HEK293 (cell line): ENCODE data around the gene YIF1B.
A peak's percentile ranks its signal among the peaks of the same experiment; 100 is the strongest.

Experiments used
- CTCF ChIA-PET: fragments of 350-600 bp; formaldehyde crosslinking; extraction: SDS; loops from one replicate; lab custom pipeline; 2021; ENCODE audit warnings: antibody characterized with exemption; lab: Yijun Ruan, JAX
- POLR2A ChIA-PET: fragments of 300-600 bp; formaldehyde crosslinking; extraction: SDS; loops from one replicate; lab custom pipeline; 2020; ENCODE audit warnings: antibody characterized with exemption, inconsistent platforms; lab: Yijun Ruan, JAX
- H3K27ac ChIP-seq: fragments of 200-500 bp; sonication (Bioruptor generic); 2 replicates; pipeline ENCODE4 v1.5.1; 2014; ENCODE audit warnings: low read depth, low read length, control low read depth, inconsistent platforms; ENCODE audit errors: extremely low read depth
- H3K36me3 ChIP-seq, 2 experiments: fragments of 200-500 bp in 1 of 2; sonication (Bioruptor generic) in 1 of 2; 1 replicate in 1 of 2; 2 replicates in 1 of 2; pipeline ENCODE4 v1.5.1; 2014 to 2017; ENCODE audit warnings: inconsistent platforms in 2 of 2, low read length in 2 of 2; ENCODE audit not compliant: control insufficient read depth in 2 of 2, insufficient read depth in 1 of 2
- H3K4me1 ChIP-seq: fragments of 200-500 bp; sonication (Bioruptor generic); 2 replicates; pipeline ENCODE4 v1.5.1; 2014; ENCODE audit warnings: mild to moderate bottlenecking, low read length, inconsistent platforms; ENCODE audit not compliant: control insufficient read depth, insufficient read depth
- H3K4me3 ChIP-seq: 2 replicates; pipeline ENCODE4 v1.5.1; 2011; ENCODE audit warnings: low read depth, mild to moderate bottlenecking, control low read depth, low read length, moderate library complexity
- H3K9me3 ChIP-seq: fragments of 200-500 bp; sonication (Bioruptor generic); 2 replicates; pipeline ENCODE4 v1.5.1; 2014; ENCODE audit warnings: low read depth, low read length, inconsistent platforms; ENCODE audit not compliant: control insufficient read depth, insufficient read depth
- BCL11B ChIP-seq: fragments of 450-650 bp; formaldehyde crosslinking; IDR thresholded peaks from 2 replicates; pipeline ENCODE4 v1.5.1; 2016; ENCODE audit warnings: low read depth, missing biosample characterization, missing genetic modification characterization
- WT1 ChIP-seq: fragments of 450-650 bp; formaldehyde crosslinking; IDR thresholded peaks from 2 replicates; pipeline ENCODE4 v1.5.1; 2016; ENCODE audit warnings: missing biosample characterization, missing genetic modification characterization
- ZBTB21 ChIP-seq: fragments of 450-650 bp; formaldehyde crosslinking; IDR thresholded peaks from 2 replicates; pipeline ENCODE4 v1.5.1; 2017; ENCODE audit warnings: missing biosample characterization, missing genetic modification characterization
- ZFHX2 ChIP-seq: fragments of 450-650 bp; formaldehyde crosslinking; conservative IDR thresholded peaks from 2 replicates; pipeline ENCODE4 v1.5.1; 2016; ENCODE audit warnings: missing biosample characterization, missing genetic modification characterization
- ZNF350 ChIP-seq: fragments of 450-650 bp; formaldehyde crosslinking; IDR thresholded peaks from 2 replicates; pipeline ENCODE4 v1.5.0; 2017; ENCODE audit warnings: missing biosample characterization, mild to moderate bottlenecking, missing genetic modification characterization
- ZNF366 ChIP-seq: fragments of 450-650 bp; formaldehyde crosslinking; conservative IDR thresholded peaks from 2 replicates; pipeline ENCODE4 v1.5.1; 2016; ENCODE audit warnings: missing biosample characterization, missing genetic modification characterization
- ZNF426 ChIP-seq: fragments of 450-650 bp; formaldehyde crosslinking; IDR thresholded peaks from 2 replicates; pipeline ENCODE4 v1.5.1; 2017; ENCODE audit warnings: missing biosample characterization, missing genetic modification characterization, mild to moderate bottlenecking, inconsistent platforms, moderate library complexity
- ZNF549 ChIP-seq: fragments of 450-650 bp; IDR thresholded peaks from 2 replicates; pipeline ENCODE4 v1.5.1; 2018; ENCODE audit warnings: missing biosample characterization, missing genetic modification characterization, mild to moderate bottlenecking, inconsistent platforms, moderate library complexity
- ZNF600 ChIP-seq: fragments of 450-650 bp; formaldehyde crosslinking; IDR thresholded peaks from 2 replicates; pipeline ENCODE4 v1.5.1; 2016; ENCODE audit warnings: missing biosample characterization, missing genetic modification characterization
- ZNF610 ChIP-seq: fragments of 450-650 bp; formaldehyde crosslinking; IDR thresholded peaks from 2 replicates; pipeline ENCODE4 v1.5.1; 2016; ENCODE audit warnings: missing biosample characterization, missing genetic modification characterization, borderline replicate concordance
- ZNF654 ChIP-seq: fragments of 450-650 bp; formaldehyde crosslinking; IDR thresholded peaks from 2 replicates; pipeline ENCODE4 v1.5.1; 2016; ENCODE audit warnings: low read depth, missing biosample characterization, missing genetic modification characterization
- TF ChIP-seq, protein P1 (sequence below): fragments of 450-650 bp; formaldehyde crosslinking; IDR thresholded peaks from 2 replicates; pipeline ENCODE4 v1.5.1; 2017; ENCODE audit warnings: missing biosample characterization, missing genetic modification characterization
- TF ChIP-seq, protein P2 (sequence below): fragments of 450-650 bp; IDR thresholded peaks from 2 replicates; pipeline ENCODE4 v1.5.1; 2018; ENCODE audit warnings: missing biosample characterization, mild to moderate bottlenecking, missing genetic modification characterization
- TF ChIP-seq, protein P3 (sequence below): fragments of 450-650 bp; formaldehyde crosslinking; IDR thresholded peaks from 2 replicates; pipeline ENCODE4 v1.5.1; 2016; ENCODE audit warnings: missing biosample characterization, missing genetic modification characterization
- TF ChIP-seq, protein P4 (sequence below): fragments of 450-650 bp; formaldehyde crosslinking; conservative IDR thresholded peaks from 2 replicates; pipeline ENCODE4 v1.5.1; 2016; ENCODE audit warnings: low read depth, missing biosample characterization, missing genetic modification characterization
- TF ChIP-seq, protein P5 (sequence below): fragments of 450-650 bp; formaldehyde crosslinking; IDR thresholded peaks from 2 replicates; pipeline ENCODE4 v1.5.1; 2016; ENCODE audit warnings: missing biosample characterization, missing genetic modification characterization

The YIF1B gene

DNA sequence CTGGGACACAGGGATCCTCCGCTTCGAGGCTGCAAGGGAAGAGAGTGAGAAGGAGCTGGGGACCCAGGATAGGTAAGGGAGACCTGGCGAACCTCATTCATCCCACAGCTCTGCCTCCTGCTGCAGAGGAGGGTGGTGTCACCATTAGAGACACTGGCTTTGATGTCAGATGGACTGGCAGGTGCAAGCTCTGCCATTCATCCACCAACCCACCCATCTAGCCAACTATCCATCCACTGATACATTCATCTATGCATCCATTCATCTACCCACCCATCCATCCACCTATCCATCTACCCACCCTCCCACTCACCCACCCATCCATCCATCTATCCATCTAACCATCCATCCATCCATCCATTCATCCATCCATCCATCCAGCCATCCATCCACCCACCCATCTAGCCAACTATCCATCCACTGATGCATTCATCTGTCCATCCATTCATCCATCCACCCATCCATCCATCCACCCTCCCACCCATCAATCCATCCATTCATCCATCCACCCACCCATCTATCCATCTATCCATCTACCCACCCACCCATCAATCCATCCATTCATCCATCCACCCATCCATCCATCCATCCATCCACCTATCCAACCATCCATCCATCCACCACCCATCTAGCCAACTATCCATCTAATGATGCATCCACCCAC, 6.0 kb downstream of the YIF1B start (continued):
- TF ChIP-seq ZBTB21 (tag by site-specific recombination) (no peak), BCL11B (no peak), ZFHX2 (tag by site-specific recombination) (0 out of 2 replicates have a peak, but pooled peaks have one; percentile 40), ZNF366 (tag by site-specific recombination) (peak; percentile 98), ZNF610 (tag by site-specific recombination) (no peak)
- TF ChIP-seq, protein P1, sequence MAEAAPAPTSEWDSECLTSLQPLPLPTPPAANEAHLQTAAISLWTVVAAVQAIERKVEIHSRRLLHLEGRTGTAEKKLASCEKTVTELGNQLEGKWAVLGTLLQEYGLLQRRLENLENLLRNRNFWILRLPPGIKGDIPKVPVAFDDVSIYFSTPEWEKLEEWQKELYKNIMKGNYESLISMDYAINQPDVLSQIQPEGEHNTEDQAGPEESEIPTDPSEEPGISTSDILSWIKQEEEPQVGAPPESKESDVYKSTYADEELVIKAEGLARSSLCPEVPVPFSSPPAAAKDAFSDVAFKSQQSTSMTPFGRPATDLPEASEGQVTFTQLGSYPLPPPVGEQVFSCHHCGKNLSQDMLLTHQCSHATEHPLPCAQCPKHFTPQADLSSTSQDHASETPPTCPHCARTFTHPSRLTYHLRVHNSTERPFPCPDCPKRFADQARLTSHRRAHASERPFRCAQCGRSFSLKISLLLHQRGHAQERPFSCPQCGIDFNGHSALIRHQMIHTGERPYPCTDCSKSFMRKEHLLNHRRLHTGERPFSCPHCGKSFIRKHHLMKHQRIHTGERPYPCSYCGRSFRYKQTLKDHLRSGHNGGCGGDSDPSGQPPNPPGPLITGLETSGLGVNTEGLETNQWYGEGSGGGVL (tag by site-specific recombination) = no peak
- TF ChIP-seq, protein P2, sequence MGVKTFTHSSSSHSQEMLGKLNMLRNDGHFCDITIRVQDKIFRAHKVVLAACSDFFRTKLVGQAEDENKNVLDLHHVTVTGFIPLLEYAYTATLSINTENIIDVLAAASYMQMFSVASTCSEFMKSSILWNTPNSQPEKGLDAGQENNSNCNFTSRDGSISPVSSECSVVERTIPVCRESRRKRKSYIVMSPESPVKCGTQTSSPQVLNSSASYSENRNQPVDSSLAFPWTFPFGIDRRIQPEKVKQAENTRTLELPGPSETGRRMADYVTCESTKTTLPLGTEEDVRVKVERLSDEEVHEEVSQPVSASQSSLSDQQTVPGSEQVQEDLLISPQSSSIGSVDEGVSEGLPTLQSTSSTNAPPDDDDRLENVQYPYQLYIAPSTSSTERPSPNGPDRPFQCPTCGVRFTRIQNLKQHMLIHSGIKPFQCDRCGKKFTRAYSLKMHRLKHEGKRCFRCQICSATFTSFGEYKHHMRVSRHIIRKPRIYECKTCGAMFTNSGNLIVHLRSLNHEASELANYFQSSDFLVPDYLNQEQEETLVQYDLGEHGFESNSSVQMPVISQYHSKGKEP (tag by site-specific recombination) = no peak

DNA sequence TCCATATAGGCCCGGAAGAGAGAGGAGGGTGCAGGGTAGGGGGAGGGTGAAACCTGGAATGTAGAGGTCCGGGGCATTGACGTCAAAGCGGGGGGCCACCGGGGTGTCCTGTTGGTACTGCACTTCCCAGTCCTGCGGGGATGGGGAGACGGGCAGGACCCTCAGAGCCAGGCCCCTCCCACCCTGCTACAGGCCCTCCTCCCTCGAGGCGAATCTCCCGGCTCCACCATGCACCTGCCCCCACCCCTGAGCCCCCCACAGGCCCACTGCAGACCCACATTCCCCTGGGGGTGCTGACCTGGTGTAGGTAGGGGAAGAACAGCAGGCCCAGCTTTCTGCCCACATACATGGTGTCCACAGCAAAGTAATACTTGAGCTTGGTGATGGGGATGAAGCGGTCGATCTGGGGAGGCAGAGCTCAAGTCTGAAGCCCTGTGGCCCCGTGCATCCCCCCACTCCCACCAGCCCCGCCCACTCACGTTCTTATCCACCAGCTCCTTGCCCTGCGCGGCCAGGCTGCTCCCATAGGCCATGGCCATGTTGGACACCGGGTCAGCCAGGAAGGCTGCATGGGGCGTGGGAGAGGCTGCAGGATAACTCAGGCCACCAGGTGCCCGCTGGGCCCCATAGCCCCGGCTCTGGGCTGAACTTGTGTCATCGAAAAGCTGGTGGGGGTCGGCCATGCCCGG, 6.7 kb downstream of the YIF1B start:
- Histone ChIP-seq H3K4me3 (no peak overlapping the region), H3K36me3 (peaks cover 13 to 20% of the 10 kb centered on the region in 2 experiments; a peak in 2 of 3 replicates), H3K9me3 (no peaks in the 10 kb centered on the region), H3K4me1 (peaks cover 11% of the 10 kb centered on the region), H3K27ac (no peak overlapping the region)
- TF ChIP-seq ZNF350 (tag by site-specific recombination) = no peak
- TF ChIP-seq ZFHX2 (tag by site-specific recombination) = peak; percentile 15; the same call in 1 of the 2 replicates
- POLR2A ChIA-PET = interaction anchor here (0.6 to 1.6 kb wide), 2 partner anchors 45 to 393 kb away, joined by 6 read pairs; partner anchors contain the start of gene SPINT2
- CTCF ChIA-PET = interaction anchor here (1.6 kb wide), 1 partner anchor 65 kb away, joined by 4 read pairs; no protein-coding TSS in a partner anchor

DNA sequence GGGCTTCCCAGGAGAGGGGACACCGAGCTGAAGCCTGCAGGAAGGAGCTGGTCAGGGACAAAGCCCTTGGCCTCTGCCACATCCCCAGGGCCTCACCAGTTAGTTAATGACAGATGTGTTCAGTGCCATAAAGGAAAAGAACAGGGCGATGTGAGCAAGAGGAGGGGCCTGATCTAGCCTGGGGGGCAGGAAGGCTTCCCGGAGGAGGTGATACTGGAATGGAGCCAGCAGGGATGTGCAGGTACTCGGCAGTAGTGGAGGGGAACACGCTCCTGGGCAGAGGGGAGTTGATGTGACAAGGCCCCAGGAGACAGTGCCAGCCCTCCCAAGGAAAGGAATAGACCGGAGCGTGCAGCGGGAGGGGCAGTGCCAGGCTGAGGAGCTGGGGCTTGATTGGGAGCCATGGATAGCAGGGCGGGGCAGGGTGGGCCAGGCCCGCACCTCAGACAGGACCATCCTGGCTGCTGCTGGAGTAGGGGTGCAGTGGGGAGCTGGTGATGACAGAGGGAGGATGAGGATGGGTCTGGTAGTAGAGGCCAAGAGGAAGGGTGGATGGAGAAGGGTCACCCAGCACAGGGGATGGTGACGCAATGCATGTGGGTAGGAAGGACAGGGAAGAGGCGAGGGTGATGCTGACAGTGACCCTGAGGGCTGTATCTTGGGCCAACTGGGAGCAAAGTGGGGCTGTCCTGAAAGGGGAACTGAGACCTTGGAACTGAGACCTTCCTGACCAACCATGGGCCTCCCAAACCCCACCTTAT, 7.6 kb downstream of the YIF1B start:
- POLR2A ChIA-PET = interaction anchor here (0.6 kb wide), 1 partner anchor 52 kb away, joined by 8 read pairs; no protein-coding TSS in a partner anchor
- no peak overlapping the region for H3K4me3 ChIP-seq
- CTCF ChIA-PET = no interaction called here
- no peaks in the 10 kb centered on the region for H3K9me3 ChIP-seq
- H3K4me1 ChIP-seq = peaks cover 11% of the 10 kb centered on the region
- H3K27ac ChIP-seq = no peak overlapping the region
- peaks cover 13 to 20% of the 10 kb centered on the region in 2 experiments; a peak in 2 of 3 replicates for H3K36me3 ChIP-seq
- TF ChIP-seq, protein P3, sequence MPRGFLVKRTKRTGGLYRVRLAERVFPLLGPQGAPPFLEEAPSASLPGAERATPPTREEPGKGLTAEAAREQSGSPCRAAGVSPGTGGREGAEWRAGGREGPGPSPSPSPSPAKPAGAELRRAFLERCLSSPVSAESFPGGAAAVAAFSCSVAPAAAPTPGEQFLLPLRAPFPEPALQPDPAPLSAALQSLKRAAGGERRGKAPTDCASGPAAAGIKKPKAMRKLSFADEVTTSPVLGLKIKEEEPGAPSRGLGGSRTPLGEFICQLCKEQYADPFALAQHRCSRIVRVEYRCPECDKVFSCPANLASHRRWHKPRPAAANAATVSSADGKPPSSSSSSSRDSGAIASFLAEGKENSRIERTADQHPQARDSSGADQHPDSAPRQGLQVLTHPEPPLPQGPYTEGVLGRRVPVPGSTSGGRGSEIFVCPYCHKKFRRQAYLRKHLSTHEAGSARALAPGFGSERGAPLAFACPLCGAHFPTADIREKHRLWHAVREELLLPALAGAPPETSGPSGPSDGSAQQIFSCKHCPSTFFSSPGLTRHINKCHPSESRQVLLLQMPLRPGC (tag by site-specific recombination) = no peak
- TF ChIP-seq ZNF600 (tag by site-specific recombination) (0 out of 2 replicates have a peak, but pooled peaks have one; percentile 26), ZNF426 (tag by site-specific recombination) (no peak), ZNF654 (tag by site-specific recombination) (no peak), WT1 (tag by site-specific recombination) (no peak), ZNF549 (no peak)
- TF ChIP-seq, protein P4, sequence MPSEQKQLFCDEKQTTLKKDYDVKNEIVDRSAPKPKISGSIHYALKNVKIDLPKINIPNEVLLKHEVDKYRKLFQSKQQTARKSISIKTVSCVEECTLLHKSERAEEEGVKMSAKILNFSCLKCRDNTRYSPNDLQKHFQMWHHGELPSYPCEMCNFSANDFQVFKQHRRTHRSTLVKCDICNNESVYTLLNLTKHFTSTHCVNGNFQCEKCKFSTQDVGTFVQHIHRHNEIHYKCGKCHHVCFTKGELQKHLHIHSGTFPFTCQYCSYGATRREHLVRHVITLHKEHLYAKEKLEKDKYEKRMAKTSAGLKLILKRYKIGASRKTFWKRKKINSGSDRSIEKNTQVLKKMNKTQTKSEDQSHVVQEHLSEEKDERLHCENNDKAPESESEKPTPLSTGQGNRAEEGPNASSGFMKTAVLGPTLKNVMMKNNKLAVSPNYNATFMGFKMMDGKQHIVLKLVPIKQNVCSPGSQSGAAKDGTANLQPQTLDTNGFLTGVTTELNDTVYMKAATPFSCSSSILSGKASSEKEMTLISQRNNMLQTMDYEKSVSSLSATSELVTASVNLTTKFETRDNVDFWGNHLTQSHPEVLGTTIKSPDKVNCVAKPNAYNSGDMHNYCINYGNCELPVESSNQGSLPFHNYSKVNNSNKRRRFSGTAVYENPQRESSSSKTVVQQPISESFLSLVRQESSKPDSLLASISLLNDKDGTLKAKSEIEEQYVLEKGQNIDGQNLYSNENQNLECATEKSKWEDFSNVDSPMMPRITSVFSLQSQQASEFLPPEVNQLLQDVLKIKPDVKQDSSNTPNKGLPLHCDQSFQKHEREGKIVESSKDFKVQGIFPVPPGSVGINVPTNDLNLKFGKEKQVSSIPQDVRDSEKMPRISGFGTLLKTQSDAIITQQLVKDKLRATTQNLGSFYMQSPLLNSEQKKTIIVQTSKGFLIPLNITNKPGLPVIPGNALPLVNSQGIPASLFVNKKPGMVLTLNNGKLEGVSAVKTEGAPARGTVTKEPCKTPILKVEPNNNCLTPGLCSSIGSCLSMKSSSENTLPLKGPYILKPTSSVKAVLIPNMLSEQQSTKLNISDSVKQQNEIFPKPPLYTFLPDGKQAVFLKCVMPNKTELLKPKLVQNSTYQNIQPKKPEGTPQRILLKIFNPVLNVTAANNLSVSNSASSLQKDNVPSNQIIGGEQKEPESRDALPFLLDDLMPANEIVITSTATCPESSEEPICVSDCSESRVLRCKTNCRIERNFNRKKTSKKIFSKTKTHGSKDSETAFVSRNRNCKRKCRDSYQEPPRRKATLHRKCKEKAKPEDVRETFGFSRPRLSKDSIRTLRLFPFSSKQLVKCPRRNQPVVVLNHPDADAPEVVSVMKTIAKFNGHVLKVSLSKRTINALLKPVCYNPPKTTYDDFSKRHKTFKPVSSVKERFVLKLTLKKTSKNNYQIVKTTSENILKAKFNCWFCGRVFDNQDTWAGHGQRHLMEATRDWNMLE (tag by site-specific recombination) = no peak
- TF ChIP-seq, protein P5, sequence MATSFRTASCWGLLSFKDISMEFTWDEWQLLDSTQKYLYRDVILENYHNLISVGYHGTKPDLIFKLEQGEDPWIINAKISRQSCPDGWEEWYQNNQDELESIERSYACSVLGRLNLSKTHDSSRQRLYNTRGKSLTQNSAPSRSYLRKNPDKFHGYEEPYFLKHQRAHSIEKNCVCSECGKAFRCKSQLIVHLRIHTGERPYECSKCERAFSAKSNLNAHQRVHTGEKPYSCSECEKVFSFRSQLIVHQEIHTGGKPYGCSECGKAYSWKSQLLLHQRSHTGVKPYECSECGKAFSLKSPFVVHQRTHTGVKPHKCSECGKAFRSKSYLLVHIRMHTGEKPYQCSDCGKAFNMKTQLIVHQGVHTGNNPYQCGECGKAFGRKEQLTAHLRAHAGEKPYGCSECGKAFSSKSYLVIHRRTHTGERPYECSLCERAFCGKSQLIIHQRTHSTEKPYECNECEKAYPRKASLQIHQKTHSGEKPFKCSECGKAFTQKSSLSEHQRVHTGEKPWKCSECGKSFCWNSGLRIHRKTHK (tag by site-specific recombination) = no peak
